AG10803 (cell line): ENCODE data around the gene GNB4.

Experiments
- DNase-seq: peaks from one replicate; pipeline ENCODE4 v3.0.0; 2010; ENCODE audit warnings: low read depth
- H3K4me3 ChIP-seq: 2 replicates; pipeline ENCODE4 v1.5.1; 2011; ENCODE audit warnings: mild to moderate bottlenecking, low read length, control low read depth
- TF ChIP-seq, protein P1 (sequence below): conservative IDR thresholded peaks from 2 replicates; pipeline ENCODE4 v1.5.1; 2011; ENCODE audit warnings: mild to moderate bottlenecking, low read length, control low read depth, inconsistent platforms

Gene GNB4

DNA sequence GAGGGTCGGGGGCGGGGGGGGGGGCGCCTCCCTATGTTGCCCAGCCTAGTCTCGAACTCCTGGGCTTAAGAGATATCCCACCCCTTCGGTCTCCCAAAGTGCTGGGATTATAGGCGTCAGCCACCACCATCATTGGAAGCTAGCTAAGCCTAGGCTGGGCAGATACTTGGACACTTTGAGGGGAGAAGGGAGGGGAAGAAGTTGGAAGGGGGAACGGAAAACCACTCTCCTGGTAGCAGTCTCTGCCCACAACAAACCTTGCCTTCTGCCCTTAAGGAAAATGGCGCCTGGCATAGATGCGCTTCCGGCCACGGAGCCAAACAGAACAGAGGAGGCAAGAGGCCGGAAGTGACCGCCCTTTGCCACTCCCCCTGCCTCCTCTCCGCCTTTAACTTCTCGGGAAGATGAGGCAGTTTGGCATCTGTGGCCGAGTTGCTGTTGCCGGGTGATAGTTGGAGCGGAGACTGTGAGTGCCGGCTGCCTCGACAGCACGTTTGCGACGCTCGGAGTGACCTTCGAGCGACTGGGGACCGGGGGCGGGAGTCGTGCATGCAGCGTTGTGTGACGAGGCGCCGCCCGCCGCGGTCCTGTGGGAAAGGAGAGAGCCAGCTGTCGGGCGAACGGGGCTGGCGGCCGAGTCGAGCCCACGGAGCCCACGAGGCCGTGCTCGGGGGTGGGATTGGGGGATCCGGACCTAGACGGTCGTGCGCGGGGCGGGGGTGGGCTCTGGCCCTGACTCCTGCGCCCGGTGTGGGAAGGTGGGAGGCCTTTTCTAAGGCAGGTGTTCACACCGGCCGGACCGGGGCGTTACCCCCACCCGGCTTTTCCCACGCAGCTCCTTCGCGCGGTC is 103.7 kb downstream of the GNB4 start, which contains the start of gene MFN1:
MFN1 (plus strand) TSS at position 365 of the 850 bp plus-strand sequence. CDS start 1,143 bp downstream, outside the sequence.
- DNase-seq: peak; percentile 96
- peak within 1 kb of the TSS; percentile 86 for H3K4me3 ChIP-seq
- TF ChIP-seq, protein P1, sequence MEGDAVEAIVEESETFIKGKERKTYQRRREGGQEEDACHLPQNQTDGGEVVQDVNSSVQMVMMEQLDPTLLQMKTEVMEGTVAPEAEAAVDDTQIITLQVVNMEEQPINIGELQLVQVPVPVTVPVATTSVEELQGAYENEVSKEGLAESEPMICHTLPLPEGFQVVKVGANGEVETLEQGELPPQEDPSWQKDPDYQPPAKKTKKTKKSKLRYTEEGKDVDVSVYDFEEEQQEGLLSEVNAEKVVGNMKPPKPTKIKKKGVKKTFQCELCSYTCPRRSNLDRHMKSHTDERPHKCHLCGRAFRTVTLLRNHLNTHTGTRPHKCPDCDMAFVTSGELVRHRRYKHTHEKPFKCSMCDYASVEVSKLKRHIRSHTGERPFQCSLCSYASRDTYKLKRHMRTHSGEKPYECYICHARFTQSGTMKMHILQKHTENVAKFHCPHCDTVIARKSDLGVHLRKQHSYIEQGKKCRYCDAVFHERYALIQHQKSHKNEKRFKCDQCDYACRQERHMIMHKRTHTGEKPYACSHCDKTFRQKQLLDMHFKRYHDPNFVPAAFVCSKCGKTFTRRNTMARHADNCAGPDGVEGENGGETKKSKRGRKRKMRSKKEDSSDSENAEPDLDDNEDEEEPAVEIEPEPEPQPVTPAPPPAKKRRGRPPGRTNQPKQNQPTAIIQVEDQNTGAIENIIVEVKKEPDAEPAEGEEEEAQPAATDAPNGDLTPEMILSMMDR: no peak
